ENCODE results near the gene PNMA8B. TPM values are rescaled to one million over a fixed set of nuclear protein-coding genes. Genes with fewer than 3 reads are reported as not detected.

Gene PNMA8B
- polyA plus RNA-seq, 1 experiment = 0.17 TPM

DNA sequence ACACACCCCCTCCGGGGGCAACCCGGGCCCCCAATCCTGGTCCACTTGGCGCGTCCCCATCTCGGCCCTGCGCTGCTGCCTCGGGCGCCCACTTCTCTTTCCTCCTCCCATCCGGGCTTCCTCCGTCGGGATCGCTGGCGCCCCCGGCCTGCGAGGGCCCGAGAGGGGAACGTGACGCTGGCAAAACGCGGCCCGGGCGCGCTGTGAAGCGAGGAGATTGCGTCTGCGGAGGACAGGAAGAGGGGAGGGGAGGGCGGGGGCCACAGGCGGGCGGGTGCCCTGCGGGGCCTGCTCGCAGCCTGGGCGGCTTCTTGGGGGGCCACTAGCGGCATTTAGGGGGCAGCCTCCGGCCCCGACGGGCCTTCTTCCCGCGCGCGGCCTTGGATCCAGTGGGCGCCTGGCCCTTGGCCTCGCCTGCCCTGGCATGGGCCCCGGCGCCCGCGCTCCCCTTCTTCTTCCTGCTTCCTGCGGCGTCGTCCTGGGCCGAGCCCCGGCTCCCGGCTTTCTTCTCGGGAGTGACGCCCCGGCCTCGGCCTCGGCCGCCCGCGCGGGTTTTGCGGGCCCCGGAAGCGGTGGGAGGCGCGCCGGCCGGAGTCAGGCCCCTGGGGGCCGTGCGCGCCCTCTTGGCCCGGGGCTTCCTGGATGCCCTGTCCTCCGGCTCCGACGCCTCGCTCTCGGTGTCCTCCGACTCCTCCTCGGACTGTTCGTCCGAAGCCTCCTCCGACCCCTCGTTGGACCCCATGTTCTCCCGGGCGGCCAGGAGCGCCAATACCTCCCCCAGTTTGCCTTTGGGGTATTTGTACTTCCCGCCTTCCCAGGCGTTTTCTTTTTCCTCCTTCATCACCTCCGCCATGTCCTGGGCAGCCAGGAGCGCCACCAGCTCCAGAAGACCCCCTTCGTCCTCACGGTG is 2.2 kb downstream of the PNMA8B start:
- ChIA-PET POLR2A (no interaction called here), CTCF (interaction anchor here (0.6 kb wide), 1 partner anchor 23 kb away, joined by 4 read pairs; no protein-coding TSS in a partner anchor)
- Histone ChIP-seq H3K36me3 (ENCODE audit: control insufficient read depth, insufficient read depth, low read length) (no peaks in the 10 kb centered on the region), H3K27me3 (ENCODE audit: control insufficient read depth, insufficient read depth, low read length) (peaks cover 12% of the 10 kb centered on the region), H3K4me3 (ENCODE audit: low read depth, low read length) (no peak overlapping the region)
- TF ChIP-seq, protein P1, sequence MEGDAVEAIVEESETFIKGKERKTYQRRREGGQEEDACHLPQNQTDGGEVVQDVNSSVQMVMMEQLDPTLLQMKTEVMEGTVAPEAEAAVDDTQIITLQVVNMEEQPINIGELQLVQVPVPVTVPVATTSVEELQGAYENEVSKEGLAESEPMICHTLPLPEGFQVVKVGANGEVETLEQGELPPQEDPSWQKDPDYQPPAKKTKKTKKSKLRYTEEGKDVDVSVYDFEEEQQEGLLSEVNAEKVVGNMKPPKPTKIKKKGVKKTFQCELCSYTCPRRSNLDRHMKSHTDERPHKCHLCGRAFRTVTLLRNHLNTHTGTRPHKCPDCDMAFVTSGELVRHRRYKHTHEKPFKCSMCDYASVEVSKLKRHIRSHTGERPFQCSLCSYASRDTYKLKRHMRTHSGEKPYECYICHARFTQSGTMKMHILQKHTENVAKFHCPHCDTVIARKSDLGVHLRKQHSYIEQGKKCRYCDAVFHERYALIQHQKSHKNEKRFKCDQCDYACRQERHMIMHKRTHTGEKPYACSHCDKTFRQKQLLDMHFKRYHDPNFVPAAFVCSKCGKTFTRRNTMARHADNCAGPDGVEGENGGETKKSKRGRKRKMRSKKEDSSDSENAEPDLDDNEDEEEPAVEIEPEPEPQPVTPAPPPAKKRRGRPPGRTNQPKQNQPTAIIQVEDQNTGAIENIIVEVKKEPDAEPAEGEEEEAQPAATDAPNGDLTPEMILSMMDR (IDR thresholded peaks at IDR 0.05; ENCODE audit: insufficient read depth, low read depth, low read length) = no peak
- DNase-seq (ENCODE audit: low read depth) = no peak

DNA sequence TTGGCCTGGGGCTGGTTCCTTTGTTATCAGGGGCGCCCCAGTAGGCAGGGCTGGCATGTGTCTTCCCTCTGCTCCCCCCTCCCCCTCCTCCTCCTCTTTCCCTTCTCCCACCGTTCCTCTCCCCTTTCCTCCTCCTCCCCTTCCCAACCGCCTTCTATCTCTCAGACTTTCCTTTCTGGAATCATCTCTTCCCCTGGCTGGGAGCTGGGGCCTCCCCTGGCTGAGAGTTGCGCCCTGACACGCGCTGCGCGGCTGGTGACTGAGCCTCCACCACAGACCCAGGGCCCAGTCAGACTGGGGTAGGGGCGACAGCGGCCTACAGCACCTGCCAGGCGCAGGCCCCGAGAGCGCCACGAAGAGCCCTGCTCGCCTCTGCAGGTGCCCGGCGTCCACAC is 2.8 kb downstream of the PNMA8B start:
- H3K4me3 ChIP-seq (ENCODE audit: low read depth, low read length) = no peak overlapping the region
- ChIA-PET CTCF (interaction anchor here (0.6 to 1.3 kb wide), 2 partner anchors 15 to 23 kb away, joined by 3 to 4 read pairs; no protein-coding TSS in a partner anchor), POLR2A (no interaction called here)

DNA sequence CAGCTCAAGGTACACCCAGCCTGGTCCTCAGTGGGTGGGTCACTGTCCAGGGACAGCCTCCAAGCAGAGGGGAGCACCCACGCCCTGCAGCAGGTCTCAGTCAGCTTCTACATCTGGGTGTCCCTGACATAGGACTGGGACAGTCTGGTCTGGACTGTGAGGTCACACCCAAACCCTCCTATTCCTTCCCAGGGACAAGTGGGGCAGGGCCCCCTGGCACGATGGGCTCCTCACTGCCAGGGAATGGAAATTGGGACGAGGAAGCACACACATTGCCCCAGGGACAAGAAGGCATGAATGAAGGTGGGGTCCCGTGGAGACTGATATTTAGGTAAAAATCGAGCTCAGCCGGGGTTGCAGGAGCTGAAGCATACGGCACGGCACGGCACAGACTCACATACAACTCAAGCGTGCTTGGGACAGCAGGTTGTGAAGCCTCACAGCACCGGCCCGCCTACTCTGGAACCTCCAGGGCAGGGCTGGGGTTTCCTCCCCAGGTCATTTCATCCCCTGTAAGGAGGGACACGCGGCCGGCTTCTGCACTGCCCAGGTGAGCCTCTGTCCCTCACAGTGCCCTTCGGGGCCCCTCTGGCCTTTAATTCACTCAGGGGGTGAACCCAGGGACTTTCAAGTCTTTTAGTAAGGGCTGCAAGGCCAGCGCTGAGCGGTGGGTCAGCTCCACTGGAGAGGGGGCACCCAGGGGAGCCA is 3.5 kb downstream of the PNMA8B start:
- CTCF ChIA-PET = interaction anchor here (1.3 to 5.2 kb wide), 4 partner anchors 16 to 97 kb away, joined by 3 to 90 read pairs (median 14); no protein-coding TSS in a partner anchor
- Histone ChIP-seq H3K27me3 (ENCODE audit: control insufficient read depth, insufficient read depth, low read length) (peaks cover 12% of the 10 kb centered on the region), H3K4me3 (ENCODE audit: low read depth, low read length) (no peak overlapping the region), H3K36me3 (ENCODE audit: control insufficient read depth, insufficient read depth, low read length) (no peaks in the 10 kb centered on the region)
- POLR2A ChIA-PET = no interaction called here
- no peak for DNase-seq (ENCODE audit: low read depth)
- TF ChIP-seq, protein P1 (IDR thresholded peaks at IDR 0.05; ENCODE audit: insufficient read depth, low read depth, low read length) = no peak

More for the DNA sequence above, 2.8 kb downstream of the PNMA8B start:
- Histone ChIP-seq H3K36me3 (ENCODE audit: control insufficient read depth, insufficient read depth, low read length) (no peaks in the 10 kb centered on the region), H3K27me3 (ENCODE audit: control insufficient read depth, insufficient read depth, low read length) (peaks cover 12% of the 10 kb centered on the region)
- TF ChIP-seq, protein P1 (IDR thresholded peaks at IDR 0.05; ENCODE audit: insufficient read depth, low read depth, low read length) = no peak
- no peak for DNase-seq (ENCODE audit: low read depth)

DNA sequence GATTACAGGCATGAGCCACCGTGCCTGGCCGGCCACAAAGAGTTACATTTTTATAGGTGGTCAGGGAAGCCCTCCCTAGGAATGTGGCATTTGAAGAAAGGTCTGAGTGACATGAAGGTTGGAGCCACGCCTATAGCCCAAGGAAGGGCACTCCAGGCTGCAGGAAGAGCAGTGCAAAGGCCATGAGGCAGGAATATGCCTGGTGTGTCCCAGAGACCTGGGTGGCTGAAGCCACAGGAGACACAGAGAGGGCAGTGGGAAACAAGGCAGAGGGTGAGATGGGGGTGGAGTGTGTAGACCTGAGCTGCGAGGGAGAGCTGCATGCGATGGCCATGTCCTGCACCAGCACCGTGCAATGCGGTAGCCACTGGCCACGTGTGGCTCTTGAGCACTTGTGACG is 4.9 kb downstream of the PNMA8B start:
- DNase-seq (ENCODE audit: low read depth) = no peak
- ChIA-PET CTCF (interaction anchor here (0.9 to 5.2 kb wide), 5 partner anchors 23 to 210 kb away, joined by 3 to 90 read pairs (median 25); no protein-coding TSS in a partner anchor), POLR2A (no interaction called here)

More for the DNA sequence above, 4.9 kb downstream of the PNMA8B start:
- Histone ChIP-seq H3K36me3 (ENCODE audit: control insufficient read depth, insufficient read depth, low read length) (no peaks in the 10 kb centered on the region), H3K27me3 (ENCODE audit: control insufficient read depth, insufficient read depth, low read length) (peaks cover 12% of the 10 kb centered on the region), H3K4me3 (ENCODE audit: low read depth, low read length) (no peak overlapping the region)
- TF ChIP-seq, protein P1 (IDR thresholded peaks at IDR 0.05; ENCODE audit: insufficient read depth, low read depth, low read length) = no peak
